HEK293T (cell line): ENCODE data around the gene OXNAD1.

ENCODE experiments used
- ARNT ChIP-seq: fragments of 450-650 bp; IDR thresholded peaks from 2 replicates; pipeline ENCODE4 v1.6.1; 2017; ENCODE audit warnings: mild to moderate bottlenecking
- BHLHE40 ChIP-seq: fragments of 450-650 bp; IDR thresholded peaks from 2 replicates; pipeline ENCODE4 v1.6.1; 2016; ENCODE audit warnings: mild to moderate bottlenecking, moderate library complexity, borderline replicate concordance
- CTBP1 ChIP-seq: fragments of 450-650 bp; IDR thresholded peaks from 2 replicates; pipeline ENCODE4 v1.6.1; 2016; ENCODE audit warnings: borderline replicate concordance
- ELF4 ChIP-seq: fragments of 450-650 bp; IDR thresholded peaks from 2 replicates; pipeline ENCODE4 v1.6.1; 2017; ENCODE audit warnings: antibody characterized with exemption
- FOXK2 ChIP-seq: fragments of 450-650 bp; IDR thresholded peaks from 2 replicates; pipeline ENCODE4 v1.6.1; 2016; ENCODE audit warnings: mild to moderate bottlenecking
- FOXM1 ChIP-seq: fragments of 450-650 bp; IDR thresholded peaks from 2 replicates; pipeline ENCODE4 v1.6.1; 2017; ENCODE audit warnings: mild to moderate bottlenecking, borderline replicate concordance
- HDGF ChIP-seq: fragments of 450-650 bp; IDR thresholded peaks from 2 replicates; pipeline ENCODE4 v1.6.1; 2017; ENCODE audit warnings: antibody characterized with exemption, borderline replicate concordance
- L3MBTL2 ChIP-seq: fragments of 450-650 bp; conservative IDR thresholded peaks from 2 replicates; pipeline ENCODE4 v1.6.1; 2016; ENCODE audit warnings: mild to moderate bottlenecking
- LEF1 ChIP-seq: fragments of 450-650 bp; IDR thresholded peaks from 2 replicates; pipeline ENCODE4 v1.6.1; 2017; ENCODE audit warnings: mild to moderate bottlenecking, borderline replicate concordance
- PKNOX1 ChIP-seq: fragments of 450-650 bp; IDR thresholded peaks from 2 replicates; pipeline ENCODE4 v1.6.1; 2016
- SP1 ChIP-seq: fragments of 450-650 bp; IDR thresholded peaks from 2 replicates; pipeline ENCODE4 v1.6.1; 2017
- SUZ12 ChIP-seq: fragments of 450-650 bp; IDR thresholded peaks from 2 replicates; pipeline ENCODE4 v1.6.1; 2016; ENCODE audit warnings: mild to moderate bottlenecking
- TARDBP ChIP-seq: fragments of 450-650 bp; IDR thresholded peaks from 2 replicates; pipeline ENCODE4 v1.6.1; 2016
- ZNF384 ChIP-seq: fragments of 450-650 bp; IDR thresholded peaks from 2 replicates; pipeline ENCODE4 v1.6.1; 2016

- TF ChIP-seq LEF1 (no peak), SP1 (no peak), PKNOX1 (no peak), FOXM1 (no peak), ARNT (no peak), L3MBTL2 (no peak), BHLHE40 (no peak), SUZ12 (no peak), ZNF384 (no peak), CTBP1 (no peak), HDGF (no peak), FOXK2 (no peak), TARDBP (no peak), ELF4 (no peak)
Observed at GRCh38 chr3:16322189-16322588, 57.2 kb downstream of the OXNAD1 start.
